GM21825 (cell line): ENCODE data around the gene AGRN.
"Not testable (repeated sequence)": the region's sequence is repeated elsewhere in the genome, so short reads cannot be mapped to it uniquely, and the experiment has no call there.

Source experiments
- ATAC-seq: cut with Tn5 transposase; IDR thresholded peaks from one replicate; pipeline ENCODE4 v1.9.1; 2021; ENCODE audit warnings: mild to moderate bottlenecking, moderate library complexity; ENCODE audit not compliant: unreplicated experiment

AGRN gene

GRCh38 chr1:1049318-1050165 is 29.6 kb downstream of the AGRN start:
- no peak for ATAC-seq

- ATAC-seq: no peak
Observed at GRCh38 chr1:1050577-1051052, 30.7 kb downstream of the AGRN start.

- ATAC-seq: no peak
Observed at GRCh38 chr1:1051127-1051810, 31.3 kb downstream of the AGRN start.

- no peak for ATAC-seq
Observed at GRCh38 chr1:1052003-1052840, 32.3 kb downstream of the AGRN start.

GRCh38 chr1:1053022-1053421 is 33.1 kb downstream of the AGRN start:
- ATAC-seq: no peak

GRCh38 chr1:1053682-1054081 is 33.8 kb downstream of the AGRN start:
- ATAC-seq: no peak

- no peak for ATAC-seq
Observed at GRCh38 chr1:1054099-1054700, 34.3 kb downstream of the AGRN start.

GRCh38 chr1:1054971-1055370 is 35.1 kb downstream of the AGRN start:
- no peak for ATAC-seq

GRCh38 chr1:1055841-1056736 is 36.2 kb downstream of the AGRN start:
- no peak for ATAC-seq

GRCh38 chr1:1057769-1058087 is 37.8 kb downstream of the AGRN start:
- ATAC-seq: not testable (repeated sequence)

- ATAC-seq: no peak
Observed at GRCh38 chr1:1058088-1058905, 38.4 kb downstream of the AGRN start.

GRCh38 chr1:1058921-1059493 is 39.1 kb downstream of the AGRN start:
- peak; percentile 28 for ATAC-seq

GRCh38 chr1:1059494-1060280 is 39.8 kb downstream of the AGRN start:
- peak; percentile 57 for ATAC-seq

- no peak for ATAC-seq
Observed at GRCh38 chr1:1060281-1061000, 40.5 kb downstream of the AGRN start.

- no peak for ATAC-seq
Observed at GRCh38 chr1:1061682-1062345, 41.9 kb downstream of the AGRN start.

GRCh38 chr1:1062348-1063163 is 42.6 kb downstream of the AGRN start:
- no peak for ATAC-seq
